GF-D8 (cell line): Measurements from ENCODE around the gene CHI3L2.

Source experiments
- DNase-seq: peaks from one replicate; lab custom pipeline; 2025; lab: John Stamatoyannopoulos, UW

The CHI3L2 gene, protein sequence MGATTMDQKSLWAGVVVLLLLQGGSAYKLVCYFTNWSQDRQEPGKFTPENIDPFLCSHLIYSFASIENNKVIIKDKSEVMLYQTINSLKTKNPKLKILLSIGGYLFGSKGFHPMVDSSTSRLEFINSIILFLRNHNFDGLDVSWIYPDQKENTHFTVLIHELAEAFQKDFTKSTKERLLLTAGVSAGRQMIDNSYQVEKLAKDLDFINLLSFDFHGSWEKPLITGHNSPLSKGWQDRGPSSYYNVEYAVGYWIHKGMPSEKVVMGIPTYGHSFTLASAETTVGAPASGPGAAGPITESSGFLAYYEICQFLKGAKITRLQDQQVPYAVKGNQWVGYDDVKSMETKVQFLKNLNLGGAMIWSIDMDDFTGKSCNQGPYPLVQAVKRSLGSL

DNA sequence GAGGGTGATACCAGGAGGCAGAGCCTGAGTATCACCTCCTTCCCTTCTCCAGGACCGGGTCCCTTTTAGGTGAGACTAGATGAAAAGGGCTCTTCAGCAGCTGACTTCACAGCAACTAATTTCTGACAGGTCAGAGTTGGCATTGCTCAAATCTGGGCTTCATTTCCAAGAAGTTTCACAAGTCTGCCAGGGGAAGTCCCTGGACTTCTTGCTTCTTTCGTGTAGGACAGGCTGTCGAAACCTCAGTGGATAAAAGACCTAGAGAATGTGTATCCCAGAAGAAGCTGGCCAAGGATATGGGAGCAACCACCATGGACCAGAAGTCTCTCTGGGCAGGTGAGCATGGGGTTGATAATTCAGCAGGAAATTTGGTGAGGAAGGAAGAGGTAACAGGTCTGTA, at the start of gene CHI3L2:
CHI3L2 (plus strand) TSS at position 280 of the 400 bp plus-strand sequence; CDS start at position 297, 17 bp downstream.
- DNase-seq, result no peak

DNA sequence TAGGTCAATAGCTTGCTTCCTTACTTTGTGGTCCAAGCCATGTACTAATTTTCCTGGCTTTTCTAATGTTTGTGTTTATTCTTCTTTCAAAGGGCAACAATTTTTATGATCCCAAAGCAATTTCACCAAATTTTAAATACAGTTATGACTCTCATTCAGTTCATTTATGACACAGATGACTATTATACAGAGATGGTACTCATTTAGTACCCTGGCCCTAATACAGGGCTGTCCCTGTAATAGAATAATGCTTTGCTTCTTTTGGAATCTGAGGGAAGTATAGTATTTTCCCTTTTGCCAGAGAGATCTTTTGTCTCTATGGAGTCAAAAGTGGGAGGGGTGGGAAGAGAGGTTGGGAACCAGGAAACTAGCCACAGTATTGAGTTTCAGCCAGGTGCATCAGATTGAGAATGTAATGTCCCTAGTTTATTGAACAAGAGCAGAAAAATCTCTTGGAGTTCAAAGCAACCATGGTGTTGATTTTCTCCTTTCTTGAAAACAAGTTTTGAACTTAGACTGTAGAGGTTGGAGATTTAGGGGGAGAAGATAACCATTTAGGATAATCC, 47.5 kb upstream of the CHI3L2 start:
- DNase-seq, result no peak

DNA sequence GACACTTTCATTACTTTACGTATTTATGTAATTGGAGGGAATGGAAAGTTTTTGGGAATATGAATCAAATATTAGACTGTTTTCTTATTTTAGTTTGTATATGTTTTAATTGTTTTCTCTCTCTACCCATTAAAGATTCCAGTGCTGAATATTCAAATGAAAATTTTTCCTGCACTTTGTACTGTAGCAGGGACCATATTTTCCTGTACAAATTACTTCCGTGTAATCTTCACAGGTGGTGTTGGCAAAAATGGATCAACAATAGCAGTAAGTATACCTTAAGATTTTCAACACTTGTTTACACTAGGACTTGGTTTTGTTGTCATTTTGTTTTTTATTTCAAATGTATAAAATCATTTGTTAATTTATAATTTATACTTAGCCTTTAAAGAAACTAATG, 45.5 kb upstream of the CHI3L2 start:
- no peak for DNase-seq

DNA sequence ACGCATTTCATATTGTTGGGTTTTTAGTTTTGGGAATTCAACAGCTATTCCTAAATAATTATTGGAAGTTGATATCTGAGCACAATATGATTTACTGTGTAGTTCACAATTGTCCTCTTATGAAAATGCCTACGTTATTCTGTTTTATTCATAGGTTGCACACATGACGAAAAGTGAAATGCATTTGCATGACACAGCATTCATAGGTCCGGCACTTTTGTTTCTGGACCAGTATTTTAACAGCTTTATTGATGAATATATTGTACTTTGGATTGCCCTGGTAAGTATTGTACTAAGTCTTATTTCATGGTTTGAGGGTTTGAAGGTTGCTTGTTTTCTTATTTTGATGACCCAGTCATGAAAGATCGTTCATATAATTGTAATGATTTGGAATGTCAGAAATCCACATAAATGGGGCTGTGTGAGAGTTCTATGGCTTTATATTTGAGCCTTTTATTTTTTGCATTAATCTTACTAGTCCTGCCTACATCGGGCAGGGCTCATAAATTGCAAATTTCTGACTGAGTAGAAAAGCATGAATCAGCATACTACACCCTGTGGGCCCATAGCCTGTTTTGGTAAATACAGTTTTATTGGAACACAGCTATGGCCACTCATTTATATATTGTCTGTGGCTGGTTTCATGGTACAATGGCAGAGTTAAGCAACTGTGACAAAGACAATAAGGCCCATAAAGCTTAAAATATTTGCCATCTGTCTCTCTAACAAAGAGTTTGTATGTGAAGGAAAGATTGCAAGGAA, 44.0 kb upstream of the CHI3L2 start:
- DNase-seq, result no peak

DNA sequence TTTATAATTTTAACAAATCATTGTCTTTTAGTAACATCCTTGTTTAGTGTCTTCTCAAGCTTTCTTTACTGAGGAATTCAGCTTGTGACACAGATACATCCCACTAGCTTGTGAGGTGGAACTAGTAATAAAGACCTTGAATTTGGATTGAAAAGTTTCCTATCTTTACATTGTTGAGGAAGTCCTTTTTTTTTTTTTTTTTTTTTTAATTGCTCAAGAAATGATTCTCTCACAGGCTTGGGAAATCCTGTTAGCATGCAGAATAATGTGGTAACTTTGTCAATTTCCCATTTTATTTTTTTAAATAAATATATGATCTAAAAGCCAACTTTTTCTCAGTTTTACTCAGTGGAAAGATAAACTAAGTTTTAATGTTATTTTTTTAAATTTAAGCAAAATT, 42.9 kb upstream of the CHI3L2 start:
- DNase-seq, result peak; percentile 9

DNA sequence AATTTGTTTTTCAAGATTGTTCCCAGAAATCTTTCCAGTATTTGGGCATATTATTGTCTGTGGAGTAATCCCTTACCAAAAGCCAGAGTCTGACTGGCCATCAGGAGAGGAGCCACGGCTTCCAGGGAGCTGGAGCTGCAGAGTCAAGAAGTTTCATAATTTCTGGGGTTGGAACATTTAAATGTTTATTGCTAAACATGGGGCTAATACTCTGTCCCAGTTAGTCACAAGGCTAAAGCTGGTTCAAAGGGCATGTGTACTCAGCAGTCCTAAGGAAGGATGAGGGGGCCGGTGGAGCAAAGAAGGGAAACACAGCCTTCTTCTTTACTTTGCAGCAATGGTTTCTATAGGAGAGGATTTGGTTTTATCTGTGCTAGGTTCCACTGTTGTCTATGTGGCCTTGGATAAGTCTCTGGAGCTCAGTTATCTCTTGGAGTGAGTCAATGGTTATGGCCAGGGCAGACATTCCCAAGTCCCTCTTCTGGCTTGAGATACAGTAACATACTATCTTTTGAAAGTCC, 36.5 kb upstream of the CHI3L2 start:
- DNase-seq, result no peak

DNA sequence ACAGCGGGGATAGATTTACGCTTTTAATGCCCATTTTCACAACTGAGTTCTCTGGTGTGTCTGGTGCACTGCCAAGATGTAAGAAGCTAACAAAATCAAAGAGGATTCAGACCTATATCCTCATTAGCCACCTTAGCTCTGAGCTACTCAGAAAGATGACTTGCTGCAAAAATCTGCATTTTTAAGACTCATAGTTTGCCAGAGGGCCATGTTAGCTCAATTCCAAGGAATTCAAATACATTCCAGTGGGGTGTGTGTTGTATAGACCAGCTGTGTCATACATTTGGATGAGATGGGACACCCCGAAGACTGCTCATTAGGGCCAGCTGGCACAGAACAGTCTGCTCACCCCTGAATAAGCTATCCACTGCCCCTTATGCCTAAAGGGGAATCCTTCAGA, 36.0 kb upstream of the CHI3L2 start:
- DNase-seq, result no peak

DNA sequence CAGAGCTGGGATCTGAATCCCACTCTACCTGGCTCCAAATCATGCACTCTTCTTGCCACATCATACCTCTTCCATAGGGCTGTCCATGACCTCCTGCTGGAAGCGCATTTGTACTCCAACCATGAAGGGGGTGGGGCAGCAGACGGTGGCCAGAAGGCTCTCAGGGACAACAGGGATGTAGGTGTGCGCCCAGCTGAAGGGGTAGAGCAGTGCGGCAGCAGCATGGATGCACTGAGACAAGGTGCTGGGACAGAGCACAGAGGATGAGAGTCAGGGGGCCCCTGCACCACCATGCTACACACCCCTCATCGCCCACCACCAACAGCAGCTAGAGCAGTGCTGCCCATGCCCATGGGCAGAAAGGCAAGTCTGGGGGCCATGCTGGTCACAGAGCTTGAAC, 35.4 kb upstream of the CHI3L2 start:
- no peak for DNase-seq

DNA sequence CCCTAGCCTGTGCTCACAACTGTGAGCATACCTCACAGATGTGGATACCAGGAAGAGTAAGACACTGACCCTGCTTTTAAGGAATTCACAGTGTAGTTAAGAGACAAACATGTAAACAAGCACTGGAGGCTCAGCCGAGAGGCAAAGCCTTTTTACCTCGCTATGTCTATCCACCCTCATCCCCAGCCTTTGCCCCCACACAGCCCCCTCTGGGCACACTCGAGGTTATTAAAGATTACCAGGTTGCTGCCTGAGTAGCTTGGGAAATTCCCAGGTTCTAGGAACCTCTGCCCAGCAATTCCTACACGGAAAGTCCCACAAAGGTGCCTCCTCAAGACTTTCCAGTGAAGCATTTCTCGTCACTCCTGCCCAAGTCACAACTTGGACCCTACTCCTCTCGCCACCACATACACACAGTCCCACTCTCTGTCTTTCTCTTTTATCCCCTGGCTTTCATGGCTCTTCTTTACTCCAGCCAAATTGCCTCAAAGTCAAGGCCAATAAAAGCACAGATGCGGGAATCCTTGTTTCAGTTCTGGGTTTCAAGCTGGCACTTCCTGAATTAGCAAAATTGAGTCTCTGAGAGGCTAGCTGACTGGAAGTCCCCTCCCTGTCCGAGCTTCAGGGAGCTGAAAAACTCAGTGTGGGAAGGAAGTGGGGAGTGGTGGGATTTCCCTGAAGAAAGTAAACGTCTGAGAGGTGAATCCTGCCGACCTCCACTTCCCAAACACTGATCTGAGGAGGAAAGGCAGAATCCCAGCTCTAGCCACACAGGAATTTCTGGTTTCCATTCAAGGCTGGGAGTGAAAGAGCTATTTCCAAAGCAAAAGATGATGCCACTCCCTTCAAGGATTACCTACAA, 34.6 kb upstream of the CHI3L2 start:
- DNase-seq, result no peak

DNA sequence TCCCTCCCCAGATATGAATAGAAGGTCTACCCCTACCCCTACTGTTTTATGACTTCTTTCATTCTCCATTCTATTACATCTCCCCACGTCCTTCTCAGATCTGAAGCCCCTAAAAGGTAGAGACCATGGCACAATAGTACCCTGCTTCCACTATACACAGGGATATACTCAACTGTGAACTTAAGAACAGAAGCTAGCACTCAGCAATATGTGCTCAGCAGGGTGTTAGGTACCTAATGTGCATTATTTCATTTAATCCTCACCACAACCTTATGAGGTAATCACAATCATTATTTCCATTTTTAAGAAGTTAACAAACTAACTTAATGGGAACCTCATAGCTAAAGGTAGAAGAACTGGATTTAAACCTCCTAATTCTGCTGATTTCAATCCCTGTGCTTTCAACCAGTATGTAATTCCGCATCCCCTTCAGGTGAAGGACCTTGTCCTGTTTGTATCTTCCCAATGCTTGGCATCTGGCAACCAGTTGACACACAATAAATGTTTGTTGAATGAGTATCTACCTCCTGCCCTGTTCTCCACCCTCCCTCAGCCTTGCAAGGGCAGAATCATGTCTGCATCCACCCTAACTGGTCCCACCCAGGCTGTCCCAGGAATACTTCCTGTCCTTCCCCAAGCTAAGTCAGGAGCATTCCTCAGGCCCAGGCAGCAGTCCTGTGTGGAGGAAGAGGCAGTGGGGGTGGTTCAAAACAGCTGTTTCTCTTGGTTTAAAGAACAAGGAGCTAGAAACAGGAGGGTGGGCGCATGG, 33.6 kb upstream of the CHI3L2 start:
- no peak for DNase-seq

DNA sequence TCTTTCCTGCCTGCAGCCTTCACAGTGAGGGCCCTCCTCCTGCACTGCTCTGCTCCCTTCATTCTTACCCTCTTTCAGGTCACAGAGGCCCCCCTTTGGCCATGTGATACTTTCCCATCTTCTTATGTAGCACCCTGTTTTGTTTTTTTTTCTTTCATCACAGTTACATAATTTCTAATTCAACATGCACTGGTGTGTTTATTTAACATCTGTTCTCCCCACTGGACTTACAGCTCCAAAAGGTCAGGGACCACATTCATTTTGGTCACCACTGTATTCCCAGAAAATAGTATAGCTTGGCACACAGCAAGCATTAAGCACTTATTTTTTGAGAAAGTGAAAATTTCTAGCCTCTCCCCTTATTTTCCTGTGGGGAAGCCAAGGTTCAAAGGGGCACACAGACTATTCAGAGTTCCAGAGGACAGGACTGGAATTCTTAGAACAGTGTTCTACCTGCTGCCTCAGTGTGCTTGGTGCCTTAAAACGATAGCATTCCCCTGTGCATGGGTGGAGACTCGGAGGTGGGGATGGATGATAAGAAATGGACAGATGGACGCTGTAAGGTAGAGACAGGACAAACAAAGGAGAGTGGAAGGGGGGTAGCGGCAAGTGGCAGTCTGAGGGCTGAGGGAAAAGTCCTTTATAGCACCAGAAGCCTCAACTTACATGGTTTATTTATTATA, 32.4 kb upstream of the CHI3L2 start:
- no peak for DNase-seq

DNA sequence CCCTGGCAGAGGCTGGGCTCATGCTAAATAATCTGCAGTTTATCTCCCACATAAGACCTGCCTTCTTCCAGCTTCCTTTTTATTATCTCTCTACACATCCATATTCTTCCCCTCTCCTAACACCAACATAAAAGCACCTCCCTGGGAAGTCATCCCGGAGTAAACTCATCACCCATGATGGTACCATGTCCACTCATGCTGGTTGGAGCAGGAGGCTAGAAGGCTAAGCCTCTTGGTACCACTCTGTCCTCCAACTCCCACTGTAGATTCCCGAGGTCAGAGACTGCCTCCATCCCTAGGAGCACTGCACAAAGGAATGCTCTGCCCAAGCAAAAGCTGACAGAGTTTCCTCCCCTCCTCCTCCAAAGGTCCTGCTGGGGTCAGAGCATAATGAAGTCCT, 31.3 kb upstream of the CHI3L2 start:
- DNase-seq, result no peak

DNA sequence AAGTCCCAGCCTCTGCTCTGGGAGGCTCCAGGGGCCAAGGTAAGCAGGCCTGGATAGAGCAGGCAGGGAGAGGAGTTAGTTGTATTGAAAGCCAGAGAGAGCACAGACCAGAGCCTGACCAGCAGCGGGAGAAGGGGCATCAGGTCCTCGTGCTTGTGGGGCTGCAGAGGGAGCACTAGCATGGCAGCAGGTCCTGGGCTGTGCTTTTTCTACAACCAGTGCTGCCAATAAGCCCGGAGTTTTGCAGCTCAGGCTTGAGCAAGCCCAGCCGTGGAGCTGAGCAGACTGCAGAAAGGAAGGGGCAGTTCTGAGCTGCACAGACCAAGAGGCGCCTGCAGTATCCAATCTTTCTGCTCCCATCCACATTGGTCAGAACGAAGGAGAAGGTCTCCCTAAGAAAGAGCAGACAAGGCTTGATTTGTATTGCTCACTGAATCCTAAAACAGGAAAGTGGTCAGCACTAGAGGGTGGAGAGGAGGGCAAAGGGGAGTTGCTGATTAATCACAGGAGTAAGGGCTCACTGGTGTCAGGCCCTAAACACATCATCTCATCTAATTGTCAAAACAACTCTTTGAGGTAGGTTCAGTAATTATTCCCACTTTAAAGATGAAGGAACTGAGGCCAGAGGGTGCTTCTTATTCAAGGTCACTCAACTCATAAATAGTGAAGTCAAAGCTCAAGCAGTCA, 29.8 kb upstream of the CHI3L2 start:
- DNase-seq, result peak; percentile 17

DNA sequence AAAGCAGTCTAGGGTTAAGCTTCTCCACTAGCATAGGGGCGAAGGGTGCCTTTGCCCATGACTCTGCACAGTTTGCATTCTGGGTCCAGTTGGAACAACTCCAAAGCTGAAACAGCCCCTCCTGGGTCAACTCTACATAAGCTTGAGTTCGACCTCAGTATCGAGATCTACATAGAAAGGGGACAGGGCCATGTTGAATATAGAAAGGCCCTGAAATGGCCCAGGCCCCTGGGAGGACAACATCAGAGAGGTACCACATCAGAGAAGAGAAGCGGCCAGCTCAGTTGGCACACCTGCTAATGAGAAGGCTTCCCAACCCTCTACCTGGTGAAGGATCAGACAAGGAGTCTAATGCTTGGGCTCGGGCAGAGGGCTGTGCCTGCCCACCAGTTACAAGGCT, 28.7 kb upstream of the CHI3L2 start:
- no peak for DNase-seq

DNA sequence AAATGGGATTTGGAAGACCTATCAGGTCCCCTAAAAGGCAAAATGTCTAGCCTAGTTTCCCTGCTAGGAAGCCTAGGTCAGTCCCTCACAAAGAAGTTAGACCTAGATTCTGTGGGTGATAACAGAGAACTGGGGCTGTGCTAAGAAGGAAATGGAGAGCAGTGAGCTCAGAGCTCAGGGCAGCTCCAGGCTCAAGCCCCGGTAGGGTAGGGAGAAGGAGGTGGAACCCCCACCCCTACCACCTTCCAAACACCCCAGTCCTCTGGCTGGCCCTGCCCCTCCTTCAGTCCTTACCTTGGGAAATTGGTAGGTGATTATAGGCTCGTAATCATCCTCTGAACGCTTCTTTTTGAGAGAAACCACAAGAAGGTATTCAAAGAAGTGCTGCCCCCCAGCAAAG, 28.2 kb upstream of the CHI3L2 start:
- DNase-seq, result no peak

DNA sequence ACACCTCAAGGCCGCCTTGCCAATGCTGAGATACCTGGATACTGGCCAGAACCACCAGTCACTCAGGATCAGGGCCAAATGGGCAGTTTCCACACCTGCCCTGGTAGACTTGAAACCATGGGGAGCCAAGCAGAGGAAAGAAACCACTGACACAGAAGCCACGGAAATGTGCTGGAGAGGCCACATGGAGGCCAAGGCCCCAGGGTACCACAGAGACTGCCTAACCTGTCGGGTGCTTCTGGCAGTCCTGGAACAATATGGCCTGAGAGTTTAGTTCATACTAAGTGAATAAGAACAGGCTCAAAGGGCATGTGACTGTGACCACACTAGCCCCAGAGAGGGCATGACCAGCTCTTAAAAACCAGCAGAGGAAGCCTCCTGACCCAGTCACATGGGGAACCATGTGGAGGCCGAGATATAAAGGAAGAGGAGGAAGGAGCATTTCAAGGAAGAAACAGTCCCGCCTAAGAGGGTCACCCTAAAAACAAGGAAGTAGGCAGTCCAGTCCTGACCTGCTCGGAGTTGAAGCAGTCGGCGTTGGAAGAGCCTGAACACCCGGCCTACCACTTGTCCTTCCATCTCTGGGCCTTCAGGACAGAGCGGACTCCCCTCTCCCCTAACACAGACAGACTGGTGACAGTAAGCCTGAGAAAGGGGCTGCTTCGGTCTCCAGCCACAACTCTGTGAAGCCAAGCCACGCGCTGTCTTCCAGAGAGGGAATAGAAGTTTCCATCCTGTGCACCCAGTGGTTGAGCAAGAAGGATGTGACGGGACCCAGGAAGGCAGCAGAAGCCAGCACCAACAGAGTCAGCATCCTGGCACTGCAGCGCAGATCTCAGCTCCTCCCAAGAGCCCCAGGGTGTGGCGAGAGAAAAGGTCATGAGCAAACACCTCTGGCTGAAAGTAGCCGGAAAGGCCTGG, 27.4 kb upstream of the CHI3L2 start, which contains the start of gene DENND2D:
DENND2D (minus strand) TSS at position 766 of the 921 bp plus-strand sequence; CDS start at position 579, 187 bp downstream.
- peak; percentile 24 for DNase-seq

DNA sequence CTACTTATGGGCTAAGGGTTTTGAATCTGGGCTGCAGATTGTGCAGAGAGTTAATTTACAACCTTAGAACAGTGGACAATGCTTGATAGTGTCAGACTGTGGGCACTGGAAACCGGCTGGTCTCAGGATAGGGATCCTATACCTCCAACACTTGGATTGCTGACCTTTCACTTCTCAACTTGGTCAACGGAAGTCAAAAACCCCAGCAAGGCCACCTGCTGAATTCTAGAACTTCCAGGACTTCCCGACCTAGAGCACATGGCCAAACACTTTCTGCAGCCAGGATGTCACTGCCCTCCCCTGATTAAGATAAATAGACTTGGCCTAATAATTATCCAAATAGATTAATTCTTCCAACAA, 26.7 kb upstream of the CHI3L2 start:
- no peak for DNase-seq

DNA sequence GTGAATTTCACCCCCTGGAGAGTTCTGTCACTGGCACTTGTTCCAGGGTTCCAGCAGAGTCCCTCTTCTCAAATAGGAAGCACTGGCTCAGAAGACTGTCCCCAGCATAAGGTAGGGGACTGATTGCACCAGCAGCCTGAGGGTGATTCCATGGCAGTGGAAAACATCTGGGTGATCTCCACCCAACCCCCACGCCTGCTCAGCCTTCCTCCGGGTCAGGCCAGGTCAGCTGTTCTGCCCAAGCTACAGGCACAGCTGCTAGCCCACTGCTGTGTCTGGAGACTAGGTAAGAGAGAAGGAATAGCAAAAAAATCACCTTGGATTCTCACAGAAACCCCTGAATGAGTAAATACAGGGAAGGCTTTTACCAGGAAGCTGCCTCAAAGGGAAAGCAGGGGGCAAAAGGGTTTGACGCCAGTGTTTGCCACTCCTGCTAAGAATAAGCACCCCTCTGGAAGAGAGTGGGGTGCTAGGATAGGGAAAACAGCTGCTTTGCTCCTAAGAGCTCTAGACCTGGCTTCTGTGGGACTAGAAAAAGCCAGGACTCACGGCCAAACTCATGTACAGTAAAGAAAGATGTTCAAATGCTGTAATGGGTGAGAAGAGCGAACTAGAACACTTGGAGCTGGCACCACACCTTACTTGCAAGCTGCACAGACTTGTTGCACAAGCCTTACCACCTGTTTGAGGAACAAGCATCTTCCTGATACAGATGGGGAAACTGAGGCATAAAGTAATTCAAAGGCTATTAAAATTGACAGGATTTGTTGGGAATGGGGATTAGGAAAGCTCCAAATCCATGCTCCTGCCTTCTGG, 26.0 kb upstream of the CHI3L2 start:
- peak; percentile 41 for DNase-seq
